Upper lobe of left lung (tissue), 4 donors: ENCODE measurements around the gene PARK7.

ENCODE experiments used
- EP300 ChIP-seq, 4 donors: sonication (generic); formaldehyde crosslinking; IDR thresholded peaks; one replicate each; pipeline ENCODE4 v1.5.1; 2017; ENCODE audit warnings: antibody characterized with exemption in 4 of 4, control low read depth in 2 of 4
- POLR2A ChIP-seq, 4 donors: fragments of 450-650 bp; IDR thresholded peaks; one replicate each; pipeline ENCODE4 v1.5.1; 2016 to 2017; ENCODE audit warnings: antibody characterized with exemption in 4 of 4, mild to moderate bottlenecking in 2 of 4
- POLR2AphosphoS5 ChIP-seq, 2 donors: sonication (generic); formaldehyde crosslinking; IDR thresholded peaks; one replicate each; pipeline ENCODE4 v1.5.1; 2017; ENCODE audit warnings: antibody characterized with exemption in 2 of 2
- TF ChIP-seq, protein P1 (sequence below), 6 experiments: fragments of 450-650 bp in 4 of 6; fragments of 200-600 bp in 2 of 6; sonication (generic) in 2 of 6; IDR thresholded peaks; one replicate each; pipeline ENCODE4 v1.5.1; 2016 to 2019; ENCODE audit warnings: antibody characterized with exemption in 6 of 6

DNA sequence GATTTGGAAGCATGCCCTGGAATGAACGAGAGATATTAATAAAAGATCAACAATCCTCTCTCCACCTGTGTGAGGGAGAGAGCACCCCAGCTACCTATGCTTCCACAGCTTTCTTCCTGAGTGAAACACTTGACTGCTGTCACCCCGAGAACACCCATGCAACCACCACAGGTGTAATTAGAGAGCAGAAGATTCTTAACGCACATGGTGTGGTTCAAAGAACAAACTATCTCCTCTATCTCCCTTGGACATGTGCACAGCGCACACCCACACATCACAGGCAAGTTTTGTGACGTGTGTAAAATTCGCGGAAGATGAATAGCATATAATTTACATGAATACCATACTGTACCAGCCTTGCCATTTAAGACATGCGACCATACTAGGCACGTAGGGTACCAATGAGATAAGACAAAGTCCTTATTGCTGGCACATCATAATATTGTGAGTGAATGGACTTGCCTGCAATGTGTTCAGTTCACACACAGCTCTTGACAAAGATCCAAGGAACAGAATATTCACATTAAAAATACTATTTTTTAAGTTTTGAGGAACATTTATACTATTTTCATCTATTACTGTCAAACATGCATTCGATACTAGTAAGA lies 53.0 kb downstream of the PARK7 start:
- TF ChIP-seq, protein P1, sequence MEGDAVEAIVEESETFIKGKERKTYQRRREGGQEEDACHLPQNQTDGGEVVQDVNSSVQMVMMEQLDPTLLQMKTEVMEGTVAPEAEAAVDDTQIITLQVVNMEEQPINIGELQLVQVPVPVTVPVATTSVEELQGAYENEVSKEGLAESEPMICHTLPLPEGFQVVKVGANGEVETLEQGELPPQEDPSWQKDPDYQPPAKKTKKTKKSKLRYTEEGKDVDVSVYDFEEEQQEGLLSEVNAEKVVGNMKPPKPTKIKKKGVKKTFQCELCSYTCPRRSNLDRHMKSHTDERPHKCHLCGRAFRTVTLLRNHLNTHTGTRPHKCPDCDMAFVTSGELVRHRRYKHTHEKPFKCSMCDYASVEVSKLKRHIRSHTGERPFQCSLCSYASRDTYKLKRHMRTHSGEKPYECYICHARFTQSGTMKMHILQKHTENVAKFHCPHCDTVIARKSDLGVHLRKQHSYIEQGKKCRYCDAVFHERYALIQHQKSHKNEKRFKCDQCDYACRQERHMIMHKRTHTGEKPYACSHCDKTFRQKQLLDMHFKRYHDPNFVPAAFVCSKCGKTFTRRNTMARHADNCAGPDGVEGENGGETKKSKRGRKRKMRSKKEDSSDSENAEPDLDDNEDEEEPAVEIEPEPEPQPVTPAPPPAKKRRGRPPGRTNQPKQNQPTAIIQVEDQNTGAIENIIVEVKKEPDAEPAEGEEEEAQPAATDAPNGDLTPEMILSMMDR (IDR thresholded peaks at IDR 0.05): no peak
- no peak for TF ChIP-seq POLR2A (IDR thresholded peaks at IDR 0.05)
- no peak for TF ChIP-seq EP300 (IDR thresholded peaks at IDR 0.05)
- TF ChIP-seq POLR2AphosphoS5 (IDR thresholded peaks at IDR 0.05): no peak
